ENCODE data around the gene ADCY9. TPM values are rescaled to one million over a fixed set of nuclear protein-coding genes. Genes with fewer than 3 reads are reported as not detected.

The ADCY9 gene
- total RNA-seq: 17.8 and 18.6 TPM in 2 replicates

GRCh38 chr16:4116325-4117249 lies at the start of gene ADCY9:
TSS of gene ADCY9 (minus strand) at chr16:4116442. CDS start at chr16:4115442, 1,000 bp downstream.

Other genes starting within 250 kb of the ADCY9 start
- 10.1 and 10.9 TPM in 2 replicates for gene CREBBP, start 235.7 kb downstream of the ADCY9 start, total RNA-seq
- 0.38 and 0.56 TPM in 2 replicates for gene SRL, start 125.6 kb upstream of the ADCY9 start, total RNA-seq
- 3.7 and 8.6 TPM in 2 replicates for gene TFAP4, start 156.6 kb upstream of the ADCY9 start, total RNA-seq
- gene GLIS2, start 199.6 kb upstream of the ADCY9 start, total RNA-seq: 1.7 and 3.9 TPM in 2 replicates
- 24.0 and 36.4 TPM in 2 replicates for gene PAM16, start 234.9 kb upstream of the ADCY9 start, total RNA-seq

Measured in regular cardiac myocyte (primary cell).